GM12878 (cell line): ENCODE measurements around the gene DDX54. TPM values are rescaled to one million over a fixed set of nuclear protein-coding genes. Genes with fewer than 3 reads are reported as not detected.
A peak's percentile ranks its signal among the peaks of the same experiment; 100 is the strongest.

Experiments
- ATAC-seq: fragments of 200-7000 bp; cut with Tn5 transposase; 3 replicates; pipeline ENCODE4 v1.9.1; 2020; ENCODE audit warnings: mild to moderate bottlenecking, moderate library complexity
- BruUV-seq: library from RNA; stranded (reverse); fragments of 400-500 nt; replicated peaks from 2 replicates; lab custom pipeline; 2021; lab: Mats Ljungman, UMichigan
- CTCF ChIA-PET: fragments of 300-600 bp; sonication (Branson Sonifier 250); formaldehyde crosslinking; extraction: SDS; loops from one replicate; lab custom pipeline; 2021; ENCODE audit warnings: inconsistent platforms; lab: Yijun Ruan, JAX
- POLR2A ChIA-PET: fragments of 350-600 bp; formaldehyde crosslinking; extraction: SDS; loops from one replicate; lab custom pipeline; 2021; ENCODE audit warnings: inconsistent platforms; lab: Charles Lee
- RAD21 ChIA-PET: fragments of 300-600 bp; sonication (Branson Sonifier 250); formaldehyde crosslinking; loops from one replicate; lab custom pipeline; 2023; ENCODE audit warnings: antibody characterized with exemption; ENCODE audit not compliant: unreplicated experiment; lab: Charles Lee
- SMC1A ChIA-PET: fragments of 300-600 bp; sonication (Branson Sonifier 250); formaldehyde crosslinking; loops from one replicate; lab custom pipeline; 2023; ENCODE audit not compliant: unreplicated experiment, uncharacterized antibody; lab: Charles Lee
- DNase-seq: peaks from one replicate; pipeline ENCODE4 v3.0.0-alpha.2; 2011; ENCODE audit warnings: low read depth, low spot score
- FAIRE-seq: peaks from 3 replicates; lab custom pipeline; 2011; peaks lifted over from hg19 to GRCh38; lab: Jason Lieb, UNC
- H2AFZ ChIP-seq: 2 replicates; pipeline ENCODE4 v1.6.0; 2011; ENCODE audit warnings: low read depth, low read length, control low read depth; ENCODE audit not compliant: control insufficient read depth
- H3K27ac ChIP-seq: 2 replicates; pipeline ENCODE4 v1.5.1; 2011; ENCODE audit warnings: control low read depth; ENCODE audit not compliant: control insufficient read depth, insufficient read depth
- H3K27me3 ChIP-seq, 2 experiments: replicated peaks in 1 of 2; 2 replicates each; pipeline versions ENCODE4 v1.6.0 to v1.6.1; 2011; ENCODE audit warnings: low read length in 1 of 2; ENCODE audit not compliant: control insufficient read depth in 2 of 2, insufficient read depth in 2 of 2
- H3K36me3 ChIP-seq, 2 experiments: 2 replicates each; pipeline ENCODE4 v1.5.1; 2011; ENCODE audit warnings: low read length in 1 of 2; ENCODE audit not compliant: control insufficient read depth in 2 of 2, insufficient read depth in 2 of 2
- H3K4me1 ChIP-seq: 2 replicates; pipeline ENCODE4 v1.6.1; 2011; ENCODE audit warnings: mild to moderate bottlenecking, low read length, moderate library complexity, mixed read lengths; ENCODE audit not compliant: control insufficient read depth, insufficient read depth
- H3K4me2 ChIP-seq: 2 replicates; pipeline ENCODE4 v1.6.0; 2011; ENCODE audit warnings: control low read depth; ENCODE audit not compliant: control insufficient read depth, insufficient read depth
- H3K4me3 ChIP-seq: fragments of 200-600 bp; sonication (generic); 2 replicates; pipeline ENCODE4 v1.5.1; 2016
- H3K79me2 ChIP-seq: 2 replicates; pipeline ENCODE4 v1.6.0; 2011; ENCODE audit warnings: low read length; ENCODE audit not compliant: control insufficient read depth, insufficient read depth
- H3K9ac ChIP-seq: 2 replicates; pipeline ENCODE4 v1.8.0; 2011; ENCODE audit warnings: low read length, control low read depth, mixed read lengths; ENCODE audit not compliant: control insufficient read depth, insufficient read depth
- H3K9me3 ChIP-seq: replicated peaks from 3 replicates; pipeline ENCODE4 v1.5.1; 2011; ENCODE audit warnings: mild to moderate bottlenecking, low read length; ENCODE audit not compliant: control insufficient read depth, insufficient read depth
- H4K20me1 ChIP-seq: 2 replicates; pipeline ENCODE4 v1.6.0; 2011; ENCODE audit not compliant: control insufficient read depth, insufficient read depth
- CBFB ChIP-seq: IDR thresholded peaks from 2 replicates; pipeline ENCODE4 v1.6.1; 2016; ENCODE audit warnings: antibody characterized with exemption, low read depth
- CREM ChIP-seq: IDR thresholded peaks from 2 replicates; pipeline ENCODE4 v1.6.1; 2014; ENCODE audit warnings: antibody characterized with exemption, low read depth
- DPF2 ChIP-seq: fragments of 450-650 bp; IDR thresholded peaks from 2 replicates; pipeline ENCODE4 v1.6.1; 2017; ENCODE audit warnings: mild to moderate bottlenecking
- HDAC2 ChIP-seq: fragments of 200-600 bp; sonication (generic); IDR thresholded peaks from 2 replicates; pipeline ENCODE4 v1.6.1; 2017
- MTA2 ChIP-seq: fragments of 450-650 bp; IDR thresholded peaks from 2 replicates; pipeline ENCODE4 v1.6.1; 2016; ENCODE audit warnings: low read depth, mild to moderate bottlenecking, moderate library complexity
- NFXL1 ChIP-seq: fragments of 450-650 bp; IDR thresholded peaks from 2 replicates; pipeline ENCODE4 v1.6.1; 2017; ENCODE audit warnings: antibody characterized with exemption, mild to moderate bottlenecking, borderline replicate concordance
- NR2F1 ChIP-seq: fragments of 450-650 bp; conservative IDR thresholded peaks from 2 replicates; pipeline ENCODE4 v1.6.1; 2017; ENCODE audit warnings: mild to moderate bottlenecking
- RB1 ChIP-seq: fragments of 450-650 bp; formaldehyde crosslinking; IDR thresholded peaks from 2 replicates; pipeline ENCODE4 v1.6.1; 2017; ENCODE audit warnings: mild to moderate bottlenecking, borderline replicate concordance
- RELA ChIP-seq: fragments of 450-650 bp; IDR thresholded peaks from 2 replicates; pipeline ENCODE4 v1.8.0; 2014; ENCODE audit warnings: borderline replicate concordance; ENCODE audit not compliant: partially characterized antibody
- SMARCA5 ChIP-seq: fragments of 450-650 bp; IDR thresholded peaks from 2 replicates; pipeline ENCODE4 v1.6.1; 2017; ENCODE audit warnings: mild to moderate bottlenecking
- TAF1 ChIP-seq: IDR thresholded peaks from 2 replicates; pipeline ENCODE4 v1.6.1; 2011; ENCODE audit warnings: mild to moderate bottlenecking, low read depth, low read length, borderline replicate concordance
- TARDBP ChIP-seq: IDR thresholded peaks from 2 replicates; pipeline ENCODE4 v1.6.1; 2016; ENCODE audit warnings: borderline replicate concordance
- TCF12 ChIP-seq: IDR thresholded peaks from 2 replicates; pipeline ENCODE4 v1.6.1; 2011; ENCODE audit warnings: low read depth, mild to moderate bottlenecking, low read length
- TCF3 ChIP-seq: IDR thresholded peaks from 2 replicates; pipeline ENCODE4 v1.6.1; 2012; ENCODE audit warnings: low read depth, mild to moderate bottlenecking, low read length, borderline replicate concordance; ENCODE audit not compliant: insufficient read depth
- YBX1 ChIP-seq: fragments of 450-650 bp; IDR thresholded peaks from 2 replicates; pipeline ENCODE4 v1.6.1; 2016; ENCODE audit warnings: antibody characterized with exemption
- WGBS: methylation state at CpG from one replicate; pipeline ENCODE4 v1.1.6; 2016; ENCODE audit warnings: low lambda C conversion rate; ENCODE audit not compliant: insufficient replicate concordance, insufficient coverage; ENCODE audit errors: missing lambda C conversion rate; 5-methylcytosine and 5-hydroxymethylcytosine counted together
- in situ Hi-C: fragments of 300-500 bp; cut with MboI; formaldehyde crosslinking; loops from 9 replicates; pipeline ENCODE4 v1.14.3; 2018; ENCODE audit warnings: mixed read lengths
- intact Hi-C: fragments of 100-400 bp; cut with micrococcal nuclease; formaldehyde crosslinking; loops from one replicate; pipeline ENCODE4 v1.14.2; 2022; ENCODE audit not compliant: unreplicated experiment
- polyA plus RNA-seq, 11 experiments: library from polyadenylated mRNA; depleted of rRNA in 4 of 11; unstranded in 6 of 11; stranded (reverse) in 5 of 11; fragments of >200 nt; fragmentation: Nextera tagmentation in 4 of 11; fragmentation: Illumina TruSeq in 1 of 11; extraction: Ambion mirVana in 4 of 11; extraction: Trizol in 1 of 11; gene quantifications; 1 replicate in 1 of 11; 2 replicates in 10 of 11; pipeline versions ENCODE4 v1.2.1 to v1.2.3, GENCODE V29; 2011 to 2016; ENCODE audit warnings: inconsistent platforms in 2 of 11, missing spikeins in 2 of 11, low read depth in 1 of 11
- total RNA-seq, 4 experiments: library from RNA; depleted of rRNA in 3 of 4; stranded (reverse); fragments of >200 nt in 3 of 4; fragmentation: Illumina TruSeq in 1 of 4; extraction: Trizol in 1 of 4; gene quantifications; 2 replicates each; pipeline versions ENCODE4 v1.2.1 to v1.2.3, GENCODE V29; 2013 to 2021
- TF ChIP-seq, protein P1 (sequence below): fragments of 450-650 bp; IDR thresholded peaks from 2 replicates; pipeline ENCODE4 v1.6.1; 2017; ENCODE audit warnings: low read depth, mild to moderate bottlenecking, moderate library complexity
- TF ChIP-seq, protein P2 (sequence below): IDR thresholded peaks from 2 replicates; pipeline ENCODE4 v1.6.1; 2011; ENCODE audit warnings: borderline replicate concordance, low read depth, mild to moderate bottlenecking, moderate library complexity, low read length; ENCODE audit not compliant: insufficient read depth, poor library complexity, severe bottlenecking

The DDX54 gene
- total and polyA plus RNA-seq, 10 of the 15 experiments (the other 5 are each of a cell fraction or from before 2014, with no cell fraction given), result 1.9 to 115 (median 56.3) TPM

DNA sequence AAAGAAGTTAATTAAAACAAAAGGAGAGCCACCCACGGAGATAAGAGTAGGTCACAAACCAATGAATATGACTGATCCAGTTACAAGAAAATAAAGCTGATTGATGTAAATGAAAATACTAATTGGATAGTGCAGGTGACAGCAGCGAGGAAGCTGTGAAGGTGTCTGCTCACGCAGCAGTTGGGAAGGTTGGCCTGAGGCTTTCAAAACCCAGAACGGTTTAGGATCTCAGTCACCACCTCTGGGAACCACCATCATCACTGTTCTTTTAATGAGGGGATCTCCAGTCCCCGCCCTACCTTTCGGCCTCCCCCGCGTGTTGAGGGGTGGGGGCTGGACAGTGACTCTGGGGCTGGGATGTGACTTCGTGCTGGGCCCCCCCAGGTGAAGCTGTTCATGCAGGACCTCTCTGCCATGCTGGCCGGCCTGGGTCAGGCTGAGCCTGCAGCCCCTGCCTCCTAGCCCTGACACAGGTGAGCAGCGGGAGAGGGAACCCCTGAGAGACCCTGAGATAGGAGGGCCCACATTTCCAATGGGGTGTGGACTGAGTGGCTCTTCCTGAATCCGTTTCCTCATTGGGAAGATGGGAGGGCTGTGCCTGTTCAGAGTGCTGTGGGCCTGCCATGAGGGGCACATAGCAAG, 27.9 kb downstream of the DDX54 start (continued):
- TF ChIP-seq, protein P1, sequence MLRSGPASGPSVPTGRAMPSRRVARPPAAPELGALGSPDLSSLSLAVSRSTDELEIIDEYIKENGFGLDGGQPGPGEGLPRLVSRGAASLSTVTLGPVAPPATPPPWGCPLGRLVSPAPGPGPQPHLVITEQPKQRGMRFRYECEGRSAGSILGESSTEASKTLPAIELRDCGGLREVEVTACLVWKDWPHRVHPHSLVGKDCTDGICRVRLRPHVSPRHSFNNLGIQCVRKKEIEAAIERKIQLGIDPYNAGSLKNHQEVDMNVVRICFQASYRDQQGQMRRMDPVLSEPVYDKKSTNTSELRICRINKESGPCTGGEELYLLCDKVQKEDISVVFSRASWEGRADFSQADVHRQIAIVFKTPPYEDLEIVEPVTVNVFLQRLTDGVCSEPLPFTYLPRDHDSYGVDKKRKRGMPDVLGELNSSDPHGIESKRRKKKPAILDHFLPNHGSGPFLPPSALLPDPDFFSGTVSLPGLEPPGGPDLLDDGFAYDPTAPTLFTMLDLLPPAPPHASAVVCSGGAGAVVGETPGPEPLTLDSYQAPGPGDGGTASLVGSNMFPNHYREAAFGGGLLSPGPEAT, result 0 out of 2 replicates have a peak, but pooled peaks have one; percentile 35
- TF ChIP-seq DPF2 (peak; percentile 44; the same call in 1 of the 2 replicates), MTA2 (peak; percentile 71; the same call in 1 of the 2 replicates)

DNA sequence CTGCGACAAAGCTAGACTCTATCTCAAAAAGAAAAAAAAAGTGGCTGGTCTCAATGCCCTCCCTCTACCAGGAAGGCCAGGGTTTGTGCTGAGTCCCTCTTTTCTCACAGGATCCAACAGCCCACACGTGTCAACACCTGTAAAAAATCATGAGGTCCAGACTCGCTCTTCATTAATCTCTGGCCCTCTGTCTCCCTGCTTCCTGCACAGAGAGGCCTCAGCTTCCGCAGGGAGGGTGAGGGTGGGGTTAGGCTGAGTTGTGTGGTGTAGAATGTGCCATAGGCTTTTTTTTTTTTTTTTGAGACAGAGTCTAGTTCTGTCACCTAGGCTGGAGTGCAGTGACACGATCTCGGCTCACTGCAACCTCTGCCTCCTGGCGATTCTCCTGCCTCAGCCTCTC, 29.6 kb downstream of the DDX54 start:
- ATAC-seq, result no peak
- no peak overlapping the region for H3K4me2 ChIP-seq
- intact Hi-C loops (no loop called here), in situ Hi-C loops (no loop called here)
- BruUV-seq, result no TSS peak
- DNase-seq, result no peak
- POLR2A ChIA-PET, result interaction anchor here (0.6 kb wide), 1 partner anchor 121 kb away, joined by 3 read pairs; no protein-coding TSS in a partner anchor
- no peaks in the 10 kb centered on the region for H3K79me2 ChIP-seq
- H3K27me3 ChIP-seq, result peaks cover 7 to 8% of the 10 kb centered on the region in 2 experiments; a peak in 2 of 4 replicates
- H3K4me3 ChIP-seq, result no peak overlapping the region
- H3K27ac ChIP-seq, result no peak overlapping the region
- TF ChIP-seq NFXL1 (no peak), TAF1 (no peak), TARDBP (no peak), HDAC2 (no peak), NR2F1 (no peak), TCF3 (no peak), CREM (no peak), YBX1 (no peak), CBFB (no peak), RB1 (no peak), TCF12 (no peak), RELA (no peak), SMARCA5 (no peak)
- TF ChIP-seq, protein P2, sequence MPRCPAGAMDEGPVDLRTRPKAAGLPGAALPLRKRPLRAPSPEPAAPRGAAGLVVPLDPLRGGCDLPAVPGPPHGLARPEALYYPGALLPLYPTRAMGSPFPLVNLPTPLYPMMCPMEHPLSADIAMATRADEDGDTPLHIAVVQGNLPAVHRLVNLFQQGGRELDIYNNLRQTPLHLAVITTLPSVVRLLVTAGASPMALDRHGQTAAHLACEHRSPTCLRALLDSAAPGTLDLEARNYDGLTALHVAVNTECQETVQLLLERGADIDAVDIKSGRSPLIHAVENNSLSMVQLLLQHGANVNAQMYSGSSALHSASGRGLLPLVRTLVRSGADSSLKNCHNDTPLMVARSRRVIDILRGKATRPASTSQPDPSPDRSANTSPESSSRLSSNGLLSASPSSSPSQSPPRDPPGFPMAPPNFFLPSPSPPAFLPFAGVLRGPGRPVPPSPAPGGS, result no peak
- no peaks in the 10 kb centered on the region for H3K9me3 ChIP-seq
- H3K9ac ChIP-seq, result no peak overlapping the region
- RAD21 ChIA-PET, result no interaction called here
- peaks cover 6 to 19% of the 10 kb centered on the region in 2 experiments; a peak in 3 of 4 replicates for H3K36me3 ChIP-seq
- H3K4me1 ChIP-seq, result peaks cover 15% of the 10 kb centered on the region
- CTCF ChIA-PET, result interaction anchor here (1.0 to 4.4 kb wide), 3 partner anchors 18 to 107 kb away, joined by 3 to 33 read pairs (median 31); no protein-coding TSS in a partner anchor
- SMC1A ChIA-PET, result interaction anchor here (6.1 kb wide), 1 partner anchor 17 kb away, joined by 37 read pairs; no protein-coding TSS in a partner anchor
- H4K20me1 ChIP-seq, result no peaks in the 10 kb centered on the region; the same call in 1 of the 2 replicates
- no peak overlapping the region for H2AFZ ChIP-seq
- no peak for FAIRE-seq
- WGBS, result 52% methylated on average over 7 of the region's 7 CpGs
